Astrocyte (in vitro differentiated cells and primary cell): ENCODE data around the gene PRMT2.
"Not testable (repeated sequence)": the region's sequence is repeated elsewhere in the genome, so short reads cannot be mapped to it uniquely, and the experiment has no call there.

ENCODE experiments used
- EZH2 ChIP-seq: IDR thresholded peaks from 2 replicates; pipeline ENCODE4 v1.6.1; 2012; ENCODE audit warnings: mild to moderate bottlenecking, low read length, inconsistent platforms; ENCODE audit not compliant: insufficient read depth
- TF ChIP-seq, protein P1 (sequence below): IDR thresholded peaks from 2 replicates; pipeline ENCODE4 v1.5.1; 2011; ENCODE audit warnings: low read depth, mild to moderate bottlenecking, inconsistent platforms, low read length, moderate library complexity; ENCODE audit not compliant: insufficient read depth

DNA sequence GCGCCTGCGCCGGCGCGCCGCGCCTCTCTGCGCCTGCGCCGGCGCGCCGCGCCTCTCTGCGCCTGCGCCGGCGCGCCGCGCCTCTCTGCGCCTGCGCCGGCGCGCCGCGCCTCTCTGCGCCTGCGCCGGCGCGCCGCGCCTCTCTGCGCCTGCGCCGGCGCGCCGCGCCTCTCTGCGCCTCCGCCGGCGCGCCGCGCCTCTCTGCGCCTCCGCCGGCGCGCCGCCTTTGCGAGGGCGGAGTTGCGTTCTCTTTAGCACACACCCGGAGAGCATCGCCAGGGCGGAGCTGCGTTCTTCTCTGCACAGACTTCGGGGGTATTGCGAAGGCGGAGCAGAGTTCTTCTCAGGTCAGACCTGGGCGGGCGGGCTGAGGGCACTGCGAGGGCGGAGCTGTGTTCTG, 63.6 kb downstream of the PRMT2 start:
- TF ChIP-seq, protein P1, sequence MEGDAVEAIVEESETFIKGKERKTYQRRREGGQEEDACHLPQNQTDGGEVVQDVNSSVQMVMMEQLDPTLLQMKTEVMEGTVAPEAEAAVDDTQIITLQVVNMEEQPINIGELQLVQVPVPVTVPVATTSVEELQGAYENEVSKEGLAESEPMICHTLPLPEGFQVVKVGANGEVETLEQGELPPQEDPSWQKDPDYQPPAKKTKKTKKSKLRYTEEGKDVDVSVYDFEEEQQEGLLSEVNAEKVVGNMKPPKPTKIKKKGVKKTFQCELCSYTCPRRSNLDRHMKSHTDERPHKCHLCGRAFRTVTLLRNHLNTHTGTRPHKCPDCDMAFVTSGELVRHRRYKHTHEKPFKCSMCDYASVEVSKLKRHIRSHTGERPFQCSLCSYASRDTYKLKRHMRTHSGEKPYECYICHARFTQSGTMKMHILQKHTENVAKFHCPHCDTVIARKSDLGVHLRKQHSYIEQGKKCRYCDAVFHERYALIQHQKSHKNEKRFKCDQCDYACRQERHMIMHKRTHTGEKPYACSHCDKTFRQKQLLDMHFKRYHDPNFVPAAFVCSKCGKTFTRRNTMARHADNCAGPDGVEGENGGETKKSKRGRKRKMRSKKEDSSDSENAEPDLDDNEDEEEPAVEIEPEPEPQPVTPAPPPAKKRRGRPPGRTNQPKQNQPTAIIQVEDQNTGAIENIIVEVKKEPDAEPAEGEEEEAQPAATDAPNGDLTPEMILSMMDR: not testable (repeated sequence)
- not testable (repeated sequence) for TF ChIP-seq EZH2
